ENCODE measurements around the gene SCARB1. TPM values are rescaled to one million over a fixed set of nuclear protein-coding genes. Genes with fewer than 3 reads are reported as not detected.
A peak's percentile ranks its signal among the peaks of the same experiment; 100 is the strongest.

The SCARB1 gene
- total RNA-seq, 4 donors from 2014 or later, result 15.3 to 55.3 (median 29.7) TPM

- WGBS, 2 donors, result 79 to 81% methylated on average over 9 of the region's 9 CpGs
- no peak overlapping the region for H3K4me3 ChIP-seq
- peaks cover 0 to 64% (median 17%) of the 10 kb centered on the region in 4 donors for H3K4me1 ChIP-seq
- H3K27me3 ChIP-seq, result no peaks in the 10 kb centered on the region
- DNase-seq (ENCODE audit: low spot score in 2 of 2), result no peak
- H3K36me3 ChIP-seq, result no peaks in the 10 kb centered on the region
- TF ChIP-seq EP300 (IDR thresholded peaks at IDR 0.05), result no peak
- TF ChIP-seq CTCF (IDR thresholded peaks at IDR 0.05), result no peak
- no peak for TF ChIP-seq POLR2A (IDR thresholded peaks at IDR 0.05)
- no peaks in the 10 kb centered on the region for H3K9me3 ChIP-seq
- peak overlapping the region in 1 of 4 donors; percentile 9 for H3K27ac ChIP-seq
These were observed 113.9 kb downstream of the SCARB1 start for GRCh38 chr12:124749725-124750124.

- Histone ChIP-seq H3K27me3 (no peaks in the 10 kb centered on the region), H3K4me3 (no peak overlapping the region), H3K4me1 (peaks cover 0 to 70% (median 14%) of the 10 kb centered on the region in 4 donors), H3K9me3 (no peaks in the 10 kb centered on the region), H3K27ac (peak overlapping the region in 3 of 4 donors; percentile 64 to 88 (median 86)), H3K36me3 (no peaks in the 10 kb centered on the region)
- DNase-seq (ENCODE audit: low spot score in 2 of 2), result no peak
- peak; percentile 10 to 71 for TF ChIP-seq EP300 (IDR thresholded peaks at IDR 0.05)
- no peak for TF ChIP-seq CTCF (IDR thresholded peaks at IDR 0.05)
- TF ChIP-seq POLR2A (IDR thresholded peaks at IDR 0.05), result no peak
- WGBS, 2 donors, result 82 to 84% methylated on average over 15 of the region's 15 CpGs
These were observed 116.1 kb downstream of the SCARB1 start for GRCh38 chr12:124747426-124748161.

- Histone ChIP-seq H3K36me3 (no peaks in the 10 kb centered on the region), H3K9me3 (no peaks in the 10 kb centered on the region), H3K27me3 (no peaks in the 10 kb centered on the region), H3K4me3 (no peak overlapping the region), H3K4me1 (peaks cover 0 to 70% (median 13%) of the 10 kb centered on the region in 4 donors), H3K27ac (peak overlapping the region; percentile 64 to 88 (median 76))
- WGBS, 2 donors, result 84 to 88% methylated on average over 10 of the region's 10 CpGs
- DNase-seq (ENCODE audit: low spot score in 2 of 2), result no peak
- TF ChIP-seq POLR2A (IDR thresholded peaks at IDR 0.05), result no peak
- TF ChIP-seq CTCF (IDR thresholded peaks at IDR 0.05), result no peak
- TF ChIP-seq EP300 (IDR thresholded peaks at IDR 0.05), result no peak
These were observed 116.8 kb downstream of the SCARB1 start for GRCh38 chr12:124746649-124747425.

GRCh38 chr12:124745891-124746570 is 117.6 kb downstream of the SCARB1 start:
- Histone ChIP-seq H3K9me3 (no peaks in the 10 kb centered on the region), H3K27ac (peak overlapping the region; percentile 64 to 88 (median 76)), H3K36me3 (no peaks in the 10 kb centered on the region), H3K4me1 (peaks cover 0 to 72% (median 14%) of the 10 kb centered on the region in 4 donors), H3K27me3 (no peaks in the 10 kb centered on the region), H3K4me3 (no peak overlapping the region)
- DNase-seq (ENCODE audit: low spot score in 2 of 2), result peak; percentile 91 to 92
- TF ChIP-seq CTCF (IDR thresholded peaks at IDR 0.05) (peak in 1 of 5 experiments; percentile 35), EP300 (IDR thresholded peaks at IDR 0.05) (peak; percentile 82 to 100), POLR2A (IDR thresholded peaks at IDR 0.05) (peak in 1 of 2 donors; percentile 6)
- 6 to 7% methylated on average over 24 of the region's 25 CpGs for WGBS, 2 donors

All from tibial nerve (tissue), 4 donors.